OCI-LY1 (cell line): Measurements from ENCODE around the gene NPAS2.

Source experiments
- CTCF ChIP-seq: fragments of 200-600 bp; sonication (generic), shearing (Covaris generic); IDR thresholded peaks from 2 replicates; pipeline ENCODE4 v1.5.1; 2017; ENCODE audit warnings: mild to moderate bottlenecking, antibody characterized with exemption, low read length, moderate library complexity, mixed read lengths
- EZH2 ChIP-seq: fragments of 200-600 bp; sonication (generic), shearing (Covaris generic); IDR thresholded peaks from 2 replicates; pipeline ENCODE4 v1.8.0; 2017; ENCODE audit warnings: borderline replicate concordance, mixed run types, mild to moderate bottlenecking, antibody characterized with exemption, low read length, moderate library complexity, mixed read lengths

- TF ChIP-seq CTCF (no peak), EZH2 (no peak)
Observed at GRCh38 chr2:101025561-101025960, 205.6 kb downstream of the NPAS2 start.
